Measurements from ENCODE around the gene KANK4. TPM values are rescaled to one million over a fixed set of nuclear protein-coding genes. Genes with fewer than 3 reads are reported as not detected.
"Not testable (repeated sequence)": the region's sequence is repeated elsewhere in the genome, so short reads cannot be mapped to it uniquely, and the experiment has no call there.

Gene KANK4
- total RNA-seq, 4 donors from 2014 or later = 14.5 TPM; not detected in 3

- no peaks in the 10 kb centered on the region for H3K9me3 ChIP-seq
- H3K27me3 ChIP-seq = no peaks in the 10 kb centered on the region
- intact Hi-C loops (cut with DNase I; ENCODE audit: low total_unique reads) = no loop called here
- DNase-seq = no peak
- no peak overlapping the region for H3K4me3 ChIP-seq
- no peaks in the 10 kb centered on the region for H3K36me3 ChIP-seq
- no peaks in the 10 kb centered on the region for H3K4me1 ChIP-seq
- H3K27ac ChIP-seq = no peak overlapping the region
- no peak for TF ChIP-seq POLR2A (IDR thresholded peaks at IDR 0.05)
- no peak for TF ChIP-seq CTCF (IDR thresholded peaks at IDR 0.05)
Measured at GRCh38 chr1:62228136-62228882, 90.9 kb downstream of the KANK4 start.

GRCh38 chr1:62227496-62227895 is 91.7 kb downstream of the KANK4 start:
- H3K36me3 ChIP-seq = no peaks in the 10 kb centered on the region
- no peak overlapping the region for H3K27ac ChIP-seq
- intact Hi-C loops (cut with DNase I; ENCODE audit: low total_unique reads) = no loop called here
- no peak for TF ChIP-seq POLR2A (IDR thresholded peaks at IDR 0.05)
- TF ChIP-seq CTCF (IDR thresholded peaks at IDR 0.05) = no peak
- H3K4me1 ChIP-seq = no peaks in the 10 kb centered on the region
- no peak for DNase-seq
- no peak overlapping the region for H3K4me3 ChIP-seq
- H3K27me3 ChIP-seq = no peaks in the 10 kb centered on the region
- H3K9me3 ChIP-seq = no peaks in the 10 kb centered on the region

- Histone ChIP-seq H3K4me3 (no peak overlapping the region), H3K27ac (no peak overlapping the region), H3K36me3 (no peaks in the 10 kb centered on the region), H3K9me3 (no peaks in the 10 kb centered on the region), H3K4me1 (no peaks in the 10 kb centered on the region), H3K27me3 (no peaks in the 10 kb centered on the region)
- TF ChIP-seq POLR2A (IDR thresholded peaks at IDR 0.05) (no peak), CTCF (IDR thresholded peaks at IDR 0.05) (no peak)
- no peak for DNase-seq
- intact Hi-C loops (cut with DNase I; ENCODE audit: low total_unique reads) = no loop called here
Measured at GRCh38 chr1:62224182-62224581, 95.1 kb downstream of the KANK4 start.

- Histone ChIP-seq H3K9me3 (no peaks in the 10 kb centered on the region), H3K4me3 (no peak overlapping the region), H3K4me1 (no peaks in the 10 kb centered on the region), H3K27me3 (no peaks in the 10 kb centered on the region), H3K27ac (no peak overlapping the region), H3K36me3 (no peaks in the 10 kb centered on the region)
- DNase-seq = no peak
- intact Hi-C loops (cut with DNase I; ENCODE audit: low total_unique reads) = no loop called here
- no peak for TF ChIP-seq POLR2A (IDR thresholded peaks at IDR 0.05)
- no peak for TF ChIP-seq CTCF (IDR thresholded peaks at IDR 0.05)
Measured at GRCh38 chr1:62222321-62222720, 96.9 kb downstream of the KANK4 start.

- no peak overlapping the region for H3K4me3 ChIP-seq
- H3K27ac ChIP-seq = no peak overlapping the region
- no peak for TF ChIP-seq POLR2A (IDR thresholded peaks at IDR 0.05)
- no peak for TF ChIP-seq CTCF (IDR thresholded peaks at IDR 0.05)
- H3K27me3 ChIP-seq = no peaks in the 10 kb centered on the region
- no peaks in the 10 kb centered on the region for H3K36me3 ChIP-seq
- no peaks in the 10 kb centered on the region for H3K4me1 ChIP-seq
- no peak for DNase-seq
- H3K9me3 ChIP-seq = no peaks in the 10 kb centered on the region
- intact Hi-C loops (cut with DNase I; ENCODE audit: low total_unique reads) = no loop called here
Measured at GRCh38 chr1:62221171-62221570, 98.1 kb downstream of the KANK4 start.

GRCh38 chr1:62220456-62220855 is 98.8 kb downstream of the KANK4 start:
- intact Hi-C loops (cut with DNase I; ENCODE audit: low total_unique reads); H3K4me1 ChIP-seq; H3K36me3 ChIP-seq; DNase-seq; H3K4me3 ChIP-seq; H3K9me3 ChIP-seq; H3K27ac ChIP-seq; H3K27me3 ChIP-seq: not testable (repeated sequence)

Data from uterus (tissue), 4 donors.